SU-DHL-6 (cell line): ENCODE results near the gene ZNF775.

Experiments used
- H2AFZ ChIP-seq: fragments of 200-600 bp; sonication (generic); 2 replicates; pipeline ENCODE4 v1.6.1; 2014; ENCODE audit warnings: low read depth, mild to moderate bottlenecking, moderate library complexity, mixed read lengths, antibody characterized with exemption, low read length; ENCODE audit not compliant: severe bottlenecking
- H3F3A ChIP-seq: fragments of 200-600 bp; shearing (Covaris generic); 2 replicates; pipeline ENCODE4 v1.6.0; 2016; ENCODE audit warnings: antibody characterized with exemption, mild to moderate bottlenecking; ENCODE audit not compliant: insufficient read depth
- H3K27ac ChIP-seq: fragments of 200-600 bp; sonication (generic); 2 replicates; pipeline ENCODE4 v1.5.1; 2016; ENCODE audit warnings: low read depth, mild to moderate bottlenecking, low read length, moderate library complexity, mixed read lengths
- H3K27me3 ChIP-seq: fragments of 200-600 bp; sonication (generic), shearing (Covaris generic); 2 replicates; pipeline ENCODE4 v1.6.0; 2014; ENCODE audit warnings: mild to moderate bottlenecking, low read length
- H3K36me3 ChIP-seq: fragments of 200-600 bp; sonication (generic); 2 replicates; pipeline ENCODE4 v1.6.1; 2014; ENCODE audit warnings: mild to moderate bottlenecking, low read length, mixed read lengths
- H3K4me2 ChIP-seq: fragments of 300-600, 200-600 bp; shearing (Covaris generic), sonication (generic); 2 replicates; pipeline ENCODE4 v1.6.0; 2014; ENCODE audit warnings: low read length, low read depth, mild to moderate bottlenecking; ENCODE audit not compliant: poor library complexity, severe bottlenecking
- H3K4me3 ChIP-seq: fragments of 200-600 bp; sonication (generic); 2 replicates; pipeline ENCODE4 v1.5.1; 2014; ENCODE audit warnings: antibody characterized with exemption, low read length, mild to moderate bottlenecking, mixed read lengths; ENCODE audit not compliant: insufficient read depth, poor library complexity, severe bottlenecking
- H3K79me2 ChIP-seq: fragments of 200-600 bp; sonication (generic); 2 replicates; pipeline ENCODE4 v1.6.1; 2014; ENCODE audit warnings: mild to moderate bottlenecking, low read length, moderate library complexity; ENCODE audit not compliant: insufficient read depth
- H3K9ac ChIP-seq: fragments of 200-600 bp; sonication (generic); 2 replicates; pipeline ENCODE4 v1.7.0; 2014; ENCODE audit warnings: mild to moderate bottlenecking, low read length
- H3K9me2 ChIP-seq: fragments of 200-600 bp; sonication (generic); replicated peaks from 2 replicates; pipeline ENCODE4 v1.6.1; 2014; ENCODE audit warnings: low read length; ENCODE audit not compliant: insufficient read depth
- H3K9me3 ChIP-seq: fragments of 200-600 bp; sonication (generic); 2 replicates; pipeline ENCODE4 v1.6.1; 2014; ENCODE audit warnings: low read length, mixed read lengths; ENCODE audit not compliant: insufficient read depth
- H4K20me1 ChIP-seq: fragments of 200-600 bp; sonication (generic); 2 replicates; pipeline ENCODE4 v1.6.1; 2014; ENCODE audit warnings: low read depth, mild to moderate bottlenecking, antibody characterized with exemption, low read length, moderate library complexity, mixed read lengths
- CTCF ChIP-seq: fragments of 200-600 bp; sonication (generic); IDR thresholded peaks from one replicate; pipeline ENCODE4 v1.5.1; 2017; ENCODE audit warnings: antibody characterized with exemption, mild to moderate bottlenecking, low read length, moderate library complexity; ENCODE audit not compliant: insufficient read depth, poor library complexity, severe bottlenecking
- EZH2phosphoT487 ChIP-seq: fragments of 200-600 bp; sonication (generic), shearing (Covaris generic); conservative IDR thresholded peaks from 2 replicates; pipeline ENCODE4 v1.6.1; 2018; ENCODE audit warnings: mild to moderate bottlenecking, antibody characterized with exemption, low read length, moderate library complexity, mixed read lengths

The ZNF775 gene

GRCh38 chr7:150357771-150358427 is 21.2 kb upstream of the ZNF775 start:
- no peak overlapping the region for H3K4me2 ChIP-seq
- 0 out of 2 replicates have a peak, but pooled peaks cover 3% of the 10 kb centered on the region for H3K27me3 ChIP-seq
- no peak overlapping the region for H3K9ac ChIP-seq
- H3K9me2 ChIP-seq: no peaks in the 10 kb centered on the region
- H3K4me3 ChIP-seq: no peak overlapping the region
- H3K9me3 ChIP-seq: no peaks in the 10 kb centered on the region
- H3F3A ChIP-seq: no peaks in the 10 kb centered on the region
- TF ChIP-seq CTCF (no peak), EZH2phosphoT487 (no peak)
- no peaks in the 10 kb centered on the region for H4K20me1 ChIP-seq
- no peaks in the 10 kb centered on the region for H3K36me3 ChIP-seq
- H3K27ac ChIP-seq: no peak overlapping the region
- H2AFZ ChIP-seq: no peak overlapping the region
- no peaks in the 10 kb centered on the region for H3K79me2 ChIP-seq

DNA sequence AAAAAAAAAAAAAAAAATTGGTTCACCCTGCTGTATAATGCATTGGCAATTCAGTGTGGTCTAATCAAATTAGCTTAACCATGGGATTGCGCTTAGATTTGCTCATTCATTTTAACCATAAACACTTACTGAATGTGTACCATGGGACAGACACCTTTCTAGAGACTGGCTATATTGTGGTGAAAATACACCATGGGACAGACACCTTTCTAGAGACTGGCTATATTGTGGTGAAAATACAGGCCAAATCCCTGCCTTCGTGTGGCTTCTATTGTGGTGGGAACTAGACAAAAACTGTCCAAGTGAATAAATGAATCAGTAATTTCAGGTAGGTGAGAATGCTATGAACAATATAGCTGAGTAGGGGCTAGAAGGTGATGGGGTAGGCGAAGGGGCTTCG is 20.7 kb upstream of the ZNF775 start:
- no peak overlapping the region for H3K27ac ChIP-seq
- TF ChIP-seq CTCF (no peak), EZH2phosphoT487 (no peak)
- H3K4me2 ChIP-seq: no peak overlapping the region

GRCh38 chr7:150358988-150359621 is 20.0 kb upstream of the ZNF775 start:
- Histone ChIP-seq H2AFZ (no peak overlapping the region), H3K4me3 (no peak overlapping the region), H3K79me2 (no peaks in the 10 kb centered on the region), H3K9me3 (no peaks in the 10 kb centered on the region), H3K4me2 (no peak overlapping the region), H3K36me3 (no peaks in the 10 kb centered on the region), H3K27me3 (0 out of 2 replicates have a peak, but pooled peaks cover 3% of the 10 kb centered on the region), H4K20me1 (no peaks in the 10 kb centered on the region), H3K9me2 (no peaks in the 10 kb centered on the region), H3F3A (no peaks in the 10 kb centered on the region), H3K27ac (no peak overlapping the region), H3K9ac (no peak overlapping the region)
- TF ChIP-seq EZH2phosphoT487: no peak
- no peak for TF ChIP-seq CTCF

More for the DNA sequence above, 20.7 kb upstream of the ZNF775 start:
- Histone ChIP-seq H2AFZ (no peak overlapping the region), H3K9me2 (no peaks in the 10 kb centered on the region), H3F3A (no peaks in the 10 kb centered on the region), H3K79me2 (no peaks in the 10 kb centered on the region), H3K9ac (no peak overlapping the region), H3K36me3 (no peaks in the 10 kb centered on the region), H4K20me1 (no peaks in the 10 kb centered on the region), H3K27me3 (0 out of 2 replicates have a peak, but pooled peaks cover 3% of the 10 kb centered on the region), H3K4me3 (no peak overlapping the region), H3K9me3 (no peaks in the 10 kb centered on the region)
